HEK293T (cell line): ENCODE measurements around the gene DPH7.

Experiments used
- ARNT ChIP-seq: fragments of 450-650 bp; IDR thresholded peaks from 2 replicates; pipeline ENCODE4 v1.6.1; 2017; ENCODE audit warnings: mild to moderate bottlenecking
- BHLHE40 ChIP-seq: fragments of 450-650 bp; IDR thresholded peaks from 2 replicates; pipeline ENCODE4 v1.6.1; 2016; ENCODE audit warnings: mild to moderate bottlenecking, moderate library complexity, borderline replicate concordance
- CTBP1 ChIP-seq: fragments of 450-650 bp; IDR thresholded peaks from 2 replicates; pipeline ENCODE4 v1.6.1; 2016; ENCODE audit warnings: borderline replicate concordance
- ELF4 ChIP-seq: fragments of 450-650 bp; IDR thresholded peaks from 2 replicates; pipeline ENCODE4 v1.6.1; 2017; ENCODE audit warnings: antibody characterized with exemption
- FOXK2 ChIP-seq: fragments of 450-650 bp; IDR thresholded peaks from 2 replicates; pipeline ENCODE4 v1.6.1; 2016; ENCODE audit warnings: mild to moderate bottlenecking
- FOXM1 ChIP-seq: fragments of 450-650 bp; IDR thresholded peaks from 2 replicates; pipeline ENCODE4 v1.6.1; 2017; ENCODE audit warnings: mild to moderate bottlenecking, borderline replicate concordance
- HDGF ChIP-seq: fragments of 450-650 bp; IDR thresholded peaks from 2 replicates; pipeline ENCODE4 v1.6.1; 2017; ENCODE audit warnings: antibody characterized with exemption, borderline replicate concordance
- L3MBTL2 ChIP-seq: fragments of 450-650 bp; conservative IDR thresholded peaks from 2 replicates; pipeline ENCODE4 v1.6.1; 2016; ENCODE audit warnings: mild to moderate bottlenecking
- LEF1 ChIP-seq: fragments of 450-650 bp; IDR thresholded peaks from 2 replicates; pipeline ENCODE4 v1.6.1; 2017; ENCODE audit warnings: mild to moderate bottlenecking, borderline replicate concordance
- SP1 ChIP-seq: fragments of 450-650 bp; IDR thresholded peaks from 2 replicates; pipeline ENCODE4 v1.6.1; 2017
- SUZ12 ChIP-seq: fragments of 450-650 bp; IDR thresholded peaks from 2 replicates; pipeline ENCODE4 v1.6.1; 2016; ENCODE audit warnings: mild to moderate bottlenecking
- TARDBP ChIP-seq: fragments of 450-650 bp; IDR thresholded peaks from 2 replicates; pipeline ENCODE4 v1.6.1; 2016

GRCh38 chr9:137615387-137615871 lies 36.7 kb upstream of the DPH7 start:
- no peak for TF ChIP-seq TARDBP
- no peak for TF ChIP-seq SP1
- TF ChIP-seq CTBP1, result no peak
- no peak for TF ChIP-seq BHLHE40
- TF ChIP-seq FOXK2, result no peak
- TF ChIP-seq FOXM1, result no peak
- no peak for TF ChIP-seq ELF4
- no peak for TF ChIP-seq HDGF
- no peak for TF ChIP-seq L3MBTL2
- no peak for TF ChIP-seq LEF1
- no peak for TF ChIP-seq ARNT
- TF ChIP-seq SUZ12, result no peak
